ENCODE data around the gene C1QL4. TPM values are rescaled to one million over a fixed set of nuclear protein-coding genes. Genes with fewer than 3 reads are reported as not detected.

The C1QL4 gene
- polyA plus RNA-seq, 1 donor from 2014 or later = 13.7 TPM

GRCh38 chr12:49331380-49332222 lies 5.4 kb downstream of the C1QL4 start:
- H3K9me3 ChIP-seq (ENCODE audit: low read length) = no peaks in the 10 kb centered on the region
- no peak overlapping the region for H3K4me2 ChIP-seq (ENCODE audit: low read length)
- H3K9me2 ChIP-seq (ENCODE audit: insufficient read depth, low read length) = no peaks in the 10 kb centered on the region
- no peaks in the 10 kb centered on the region for H3K79me2 ChIP-seq (replicated peaks; ENCODE audit: insufficient read depth, low read length)
- no peaks in the 10 kb centered on the region for H3K36me3 ChIP-seq (ENCODE audit: insufficient read depth, low read length)
- H2AFZ ChIP-seq (ENCODE audit: low read depth, low read length) = no peak overlapping the region
- no peaks in the 10 kb centered on the region for H4K20me1 ChIP-seq (ENCODE audit: insufficient read depth)
- H3K27me3 ChIP-seq (ENCODE audit: insufficient read depth, low read depth, low read length) = peaks cover 45% of the 10 kb centered on the region
- H3K9ac ChIP-seq (ENCODE audit: low read length) = no peak overlapping the region
- no peak overlapping the region for H3K4me3 ChIP-seq (ENCODE audit: low read length)
- TF ChIP-seq EZH2 (IDR thresholded peaks at IDR 0.05; ENCODE audit: borderline replicate concordance, insufficient read depth, low read length, poor library complexity, severe bottlenecking) (no peak), MXI1 (conservative IDR thresholded peaks at IDR 0.05; ENCODE audit: poor library complexity, severe bottlenecking) (no peak), SMC3 (conservative IDR thresholded peaks at IDR 0.05; ENCODE audit: poor library complexity) (peak; percentile 75), RAD21 (conservative IDR thresholded peaks at IDR 0.05) (peak; percentile 82), EP300 (conservative IDR thresholded peaks at IDR 0.05; ENCODE audit: poor library complexity, severe bottlenecking) (no peak), REST (IDR thresholded peaks at IDR 0.05; ENCODE audit: borderline replicate concordance) (no peak), POLR2AphosphoS5 (IDR thresholded peaks at IDR 0.05) (no peak), TAF1 (IDR thresholded peaks at IDR 0.05; ENCODE audit: low read depth) (no peak), CTCF (IDR thresholded peaks at IDR 0.05; ENCODE audit: poor library complexity, severe bottlenecking) (peak; percentile 76)
- no peak overlapping the region for H3K27ac ChIP-seq (ENCODE audit: low read length)
- no peaks in the 10 kb centered on the region for H3F3A ChIP-seq (ENCODE audit: insufficient read depth, low read length, poor library complexity, severe bottlenecking)

DNA sequence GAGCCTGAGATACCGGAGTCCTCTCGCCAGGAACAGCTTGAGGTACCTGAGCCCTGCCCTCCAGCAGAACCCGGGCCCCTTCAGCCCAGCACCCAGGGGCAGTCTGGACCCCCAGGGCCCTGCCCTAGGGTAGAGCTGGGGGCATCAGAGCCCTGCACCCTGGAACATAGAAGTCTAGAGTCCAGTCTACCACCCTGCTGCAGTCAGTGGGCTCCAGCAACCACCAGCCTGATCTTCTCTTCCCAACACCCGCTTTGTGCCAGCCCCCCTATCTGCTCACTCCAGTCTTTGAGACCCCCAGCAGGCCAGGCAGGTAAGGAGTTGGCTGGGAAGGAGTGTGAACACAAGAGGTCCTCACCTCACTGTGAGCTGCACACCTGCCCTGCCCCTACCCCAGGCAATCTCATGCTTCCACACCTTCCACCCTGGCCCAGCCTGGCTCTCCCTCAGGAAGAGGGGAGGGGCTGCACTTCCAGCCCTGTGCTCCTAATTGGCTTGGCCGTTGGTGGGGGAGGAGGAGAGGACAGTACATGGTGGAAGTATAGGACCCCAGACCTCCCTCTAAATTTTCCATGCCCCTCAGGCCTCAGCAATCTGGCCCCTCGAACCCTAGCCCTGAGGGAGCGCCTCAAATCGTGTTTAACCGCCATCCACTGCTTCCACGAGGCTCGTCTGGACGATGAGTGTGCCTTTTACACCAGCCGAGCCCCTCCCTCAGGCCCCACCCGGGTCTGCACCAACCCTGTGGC lies 6.2 kb downstream of the C1QL4 start:
- Histone ChIP-seq H3K36me3 (ENCODE audit: insufficient read depth, low read length) (no peaks in the 10 kb centered on the region), H3K27ac (ENCODE audit: low read length) (no peak overlapping the region), H3F3A (ENCODE audit: insufficient read depth, low read length, poor library complexity, severe bottlenecking) (no peaks in the 10 kb centered on the region), H3K79me2 (replicated peaks; ENCODE audit: insufficient read depth, low read length) (no peaks in the 10 kb centered on the region), H3K9me2 (ENCODE audit: insufficient read depth, low read length) (no peaks in the 10 kb centered on the region), H2AFZ (ENCODE audit: low read depth, low read length) (no peak overlapping the region), H3K4me3 (ENCODE audit: low read length) (no peak overlapping the region), H4K20me1 (ENCODE audit: insufficient read depth) (no peaks in the 10 kb centered on the region), H3K9ac (ENCODE audit: low read length) (no peak overlapping the region), H3K27me3 (ENCODE audit: insufficient read depth, low read depth, low read length) (peaks cover 37% of the 10 kb centered on the region), H3K9me3 (ENCODE audit: low read length) (no peaks in the 10 kb centered on the region), H3K4me2 (ENCODE audit: low read length) (no peak overlapping the region)
- TF ChIP-seq MXI1 (conservative IDR thresholded peaks at IDR 0.05; ENCODE audit: poor library complexity, severe bottlenecking) (no peak), CTCF (IDR thresholded peaks at IDR 0.05; ENCODE audit: poor library complexity, severe bottlenecking) (no peak), EP300 (conservative IDR thresholded peaks at IDR 0.05; ENCODE audit: poor library complexity, severe bottlenecking) (no peak), REST (IDR thresholded peaks at IDR 0.05; ENCODE audit: borderline replicate concordance) (no peak), RAD21 (conservative IDR thresholded peaks at IDR 0.05) (no peak), POLR2AphosphoS5 (IDR thresholded peaks at IDR 0.05) (no peak), TAF1 (IDR thresholded peaks at IDR 0.05; ENCODE audit: low read depth) (no peak)
